ENCODE results near the gene MS4A4E.
A peak's percentile ranks its signal among the peaks of the same experiment; 100 is the strongest.
"Not testable (repeated sequence)": the region's sequence is repeated elsewhere in the genome, so short reads cannot be mapped to it uniquely, and the experiment has no call there.

MS4A4E gene

GRCh38 chr11:60221181-60221580, 21.8 kb downstream of the MS4A4E start:
- no peak for DNase-seq

GRCh38 chr11:60214386-60214785, 28.6 kb downstream of the MS4A4E start:
- no peak for DNase-seq

- no peak for DNase-seq
Measured at GRCh38 chr11:60211206-60211605, 31.7 kb downstream of the MS4A4E start.

DNA sequence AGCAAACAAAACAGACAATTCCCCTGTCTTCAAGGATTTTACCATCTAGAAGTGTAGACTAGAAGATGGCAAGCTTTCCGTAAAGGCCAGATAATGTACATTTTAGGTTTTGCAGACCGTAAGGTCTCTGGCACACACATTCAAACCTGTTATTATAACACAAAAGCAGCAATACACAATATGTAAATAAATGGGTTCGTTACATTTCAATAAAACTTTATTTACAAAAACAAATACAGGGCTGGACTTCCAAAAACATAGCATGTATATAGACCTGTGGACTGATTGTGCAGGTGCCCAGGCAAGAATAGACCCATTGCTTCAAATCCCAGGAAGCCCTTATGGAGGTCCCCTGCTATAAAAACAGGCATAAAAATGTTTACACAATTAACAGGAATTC, 33.0 kb downstream of the MS4A4E start:
- DNase-seq: no peak

DNA sequence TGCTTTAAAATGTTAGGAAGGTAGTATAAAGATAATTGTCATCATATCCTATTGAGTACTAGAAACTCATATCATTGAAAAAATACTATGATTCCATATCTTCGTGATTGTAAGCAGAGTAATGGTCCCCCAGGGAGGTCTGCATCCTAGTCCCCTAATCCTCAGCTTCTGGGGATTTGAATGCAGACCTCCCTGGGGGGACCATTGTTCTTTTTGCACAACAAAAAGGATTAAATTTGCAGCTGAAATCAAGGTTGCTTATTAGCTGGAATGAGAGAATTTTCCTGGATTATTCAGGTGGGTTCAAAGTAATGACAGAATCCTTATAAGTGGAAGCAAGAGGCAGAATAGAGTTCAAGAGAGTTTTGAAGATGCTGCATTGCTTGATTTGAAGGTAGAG, 34.0 kb downstream of the MS4A4E start:
- DNase-seq: no peak

DNA sequence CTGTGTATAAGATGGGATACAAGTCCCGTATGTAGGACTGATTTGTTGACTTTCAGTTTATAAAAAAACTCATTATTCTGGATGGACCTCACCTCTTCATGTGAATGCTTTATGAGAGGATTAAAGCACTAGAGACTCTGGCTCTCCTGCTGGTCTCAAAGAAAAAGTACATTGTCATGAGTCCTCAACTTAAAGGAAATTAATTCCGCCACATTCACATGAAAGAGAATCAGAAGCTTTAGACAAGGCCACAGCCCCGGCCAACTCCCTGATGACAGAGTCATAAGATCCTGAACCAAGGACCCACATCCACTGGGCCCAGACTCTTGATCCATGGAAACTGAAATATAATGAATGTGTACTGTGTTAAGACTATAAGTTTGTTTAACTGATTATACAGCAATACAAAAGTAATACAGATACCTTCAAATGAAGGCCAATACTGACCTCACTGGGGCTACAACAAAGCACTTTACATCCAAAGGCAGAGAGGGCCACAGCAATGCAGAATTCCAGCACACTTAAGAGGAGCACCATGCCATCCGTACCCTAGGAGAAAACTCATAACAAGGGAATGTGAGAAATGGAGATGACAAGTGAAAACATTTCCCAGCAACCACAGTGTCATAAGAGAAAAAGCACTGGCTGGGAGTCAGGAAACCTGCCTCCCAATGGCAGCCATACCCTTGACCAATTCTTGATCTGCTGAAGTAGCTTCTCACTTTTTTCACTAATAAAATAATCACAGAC, 34.6 kb downstream of the MS4A4E start:
- DNase-seq: no peak

- DNase-seq: no peak
Measured at GRCh38 chr11:60206616-60207015, 36.3 kb downstream of the MS4A4E start.

DNA sequence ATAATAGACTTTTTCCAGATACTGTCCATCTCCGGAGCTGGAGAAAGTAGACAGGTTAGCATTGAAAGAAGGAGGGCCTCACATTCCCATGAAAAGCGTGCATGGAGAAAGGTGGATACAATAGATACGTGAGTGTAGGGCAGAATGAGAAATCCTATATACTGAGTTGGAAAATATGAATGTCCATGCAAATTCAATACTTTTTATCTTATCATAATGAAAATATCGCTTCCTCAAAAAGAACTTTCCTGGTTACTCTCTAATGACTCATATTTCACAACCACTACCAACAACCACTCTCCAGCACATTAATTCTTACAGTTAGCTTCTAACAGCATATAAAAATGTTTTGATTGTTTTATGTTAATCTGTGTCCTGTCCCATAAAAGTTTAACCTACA, 38.0 kb downstream of the MS4A4E start:
- DNase-seq: no peak

- DNase-seq: not testable (repeated sequence)
Measured at GRCh38 chr11:60201334-60201733, 41.6 kb downstream of the MS4A4E start.

DNA sequence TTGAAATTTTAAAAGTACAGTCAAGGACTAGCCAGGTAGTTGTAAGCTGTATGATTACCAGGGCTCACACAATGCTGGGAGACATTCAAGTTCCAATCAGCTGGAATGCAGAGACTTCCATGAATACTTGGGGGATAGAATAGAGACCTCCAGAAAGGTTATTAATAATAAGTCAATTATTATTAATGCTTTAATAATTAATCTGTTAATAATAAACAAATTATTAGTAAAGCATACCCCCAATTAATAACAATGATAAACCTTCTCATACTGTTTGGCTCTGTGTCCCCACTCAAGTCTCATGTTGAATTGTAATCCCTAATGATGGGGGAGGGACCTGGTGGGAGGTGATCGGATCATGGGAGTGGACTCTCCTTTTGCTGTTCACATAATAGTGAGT, 45.5 kb downstream of the MS4A4E start:
- no peak for DNase-seq

GRCh38 chr11:60195923-60196368, 47.0 kb downstream of the MS4A4E start:
- no peak for DNase-seq

GRCh38 chr11:60194511-60194910, 48.4 kb downstream of the MS4A4E start:
- no peak for DNase-seq

GRCh38 chr11:60193687-60194433, 49.1 kb downstream of the MS4A4E start:
- peak; percentile 24 for DNase-seq

GRCh38 chr11:60192564-60192963, 50.4 kb downstream of the MS4A4E start:
- not testable (repeated sequence) for DNase-seq

DNA sequence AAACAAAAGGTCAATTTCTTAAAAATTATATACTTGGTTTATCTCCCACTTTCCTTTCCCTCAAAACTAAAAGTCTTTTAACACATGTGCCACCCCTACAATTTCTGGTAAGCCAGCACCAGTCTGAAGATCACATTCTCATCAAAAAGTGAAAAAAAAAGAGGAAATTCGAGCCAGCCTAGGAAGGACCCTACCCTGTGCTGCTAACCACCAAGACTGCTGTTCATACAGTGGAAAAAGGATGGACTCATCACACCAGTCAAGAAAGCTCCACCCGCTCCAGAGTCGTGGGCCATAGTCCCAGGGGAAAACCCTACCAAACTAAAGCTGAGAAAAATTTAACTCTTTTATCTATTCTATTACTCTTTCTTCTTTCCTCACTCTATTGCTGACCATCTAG, 54.5 kb downstream of the MS4A4E start:
- DNase-seq: not testable (repeated sequence)

GRCh38 chr11:60186128-60186527, 56.8 kb downstream of the MS4A4E start:
- DNase-seq: not testable (repeated sequence)

DNA sequence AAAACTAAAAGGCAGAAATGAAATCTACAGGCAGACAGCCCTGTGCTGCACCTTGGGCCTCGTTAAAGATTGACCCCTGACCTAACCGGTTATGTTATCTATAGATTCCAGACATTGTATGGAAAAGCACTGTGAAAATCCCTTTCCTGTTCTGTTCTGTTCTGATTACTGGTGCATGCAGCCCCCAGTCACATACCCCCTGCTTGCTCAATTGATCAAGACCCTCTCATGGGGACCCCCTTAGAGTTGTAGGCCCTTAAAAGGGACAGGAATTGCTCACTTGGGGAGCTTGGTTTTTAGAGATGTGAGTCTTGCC, 57.5 kb downstream of the MS4A4E start:
- DNase-seq: not testable (repeated sequence)

DNA sequence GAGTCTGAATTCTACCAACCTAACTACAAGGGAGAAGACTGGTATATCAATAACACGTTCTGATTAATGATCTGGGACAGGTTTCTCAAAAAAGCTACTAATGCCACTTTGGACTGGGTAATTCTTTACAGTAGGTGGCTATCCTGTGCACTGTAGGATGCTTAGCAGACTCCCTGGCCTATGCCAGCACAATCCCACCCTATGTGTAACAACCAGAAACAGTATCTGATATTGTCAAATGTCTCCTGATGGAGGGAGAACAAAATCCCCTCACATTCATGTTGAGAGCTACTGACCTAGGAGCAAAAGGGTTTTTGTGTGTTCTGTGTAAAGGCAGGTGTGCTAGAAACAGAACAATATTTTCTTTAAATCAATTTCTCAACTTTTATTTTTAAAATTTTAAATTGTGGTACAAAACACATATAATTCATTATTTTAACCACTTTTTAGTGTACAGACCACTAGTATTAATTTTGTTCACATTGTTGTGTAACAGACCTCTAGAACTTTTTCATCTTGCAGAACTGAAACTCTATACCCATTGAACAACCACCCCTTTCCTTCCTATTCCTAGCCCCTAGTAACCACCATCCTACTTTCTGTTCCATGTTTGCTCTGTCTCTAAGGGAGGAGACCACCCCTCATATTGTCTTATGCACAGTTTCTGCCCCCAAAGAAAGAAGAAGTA, 58.0 kb downstream of the MS4A4E start:
- no peak for DNase-seq

DNA sequence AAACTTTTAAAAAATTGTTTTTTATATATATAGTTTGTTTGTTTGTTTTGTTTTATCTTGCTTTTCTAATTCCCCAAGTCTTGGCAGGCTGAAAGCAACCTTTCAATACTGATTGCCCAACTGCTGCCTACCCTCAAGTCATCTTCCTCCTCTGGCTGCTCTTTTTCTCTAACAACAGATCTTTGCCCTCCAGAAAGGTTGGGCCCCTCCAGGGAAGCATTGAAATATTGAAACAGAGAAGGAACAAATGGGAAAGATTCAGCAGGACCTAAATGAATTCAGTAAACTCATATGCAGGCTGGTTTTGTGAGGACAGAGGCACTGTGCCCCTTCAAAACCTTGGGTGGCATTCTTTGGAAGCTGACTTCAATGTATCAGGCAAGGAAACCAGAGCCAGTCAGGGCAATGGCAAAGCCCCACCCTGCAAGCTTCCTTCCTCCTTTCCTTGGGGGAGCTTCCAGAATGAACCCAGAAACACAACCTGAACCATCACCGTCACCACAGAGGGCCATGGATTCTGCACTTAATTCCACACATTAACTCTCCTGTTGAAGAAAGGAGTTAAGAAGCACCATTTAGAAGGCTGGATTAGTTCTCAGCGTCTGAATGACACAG, 59.2 kb downstream of the MS4A4E start:
- no peak for DNase-seq

- DNase-seq: no peak
Measured at GRCh38 chr11:60182541-60183330, 60.2 kb downstream of the MS4A4E start, which contains the start of gene MS4A6A. TSS of gene MS4A6A (minus strand) at chr11:60183083. CDS start at chr11:60181727, 1,356 bp downstream.

GRCh38 chr11:60175860-60176275, 67.1 kb downstream of the MS4A4E start:
- DNase-seq: no peak

DNA sequence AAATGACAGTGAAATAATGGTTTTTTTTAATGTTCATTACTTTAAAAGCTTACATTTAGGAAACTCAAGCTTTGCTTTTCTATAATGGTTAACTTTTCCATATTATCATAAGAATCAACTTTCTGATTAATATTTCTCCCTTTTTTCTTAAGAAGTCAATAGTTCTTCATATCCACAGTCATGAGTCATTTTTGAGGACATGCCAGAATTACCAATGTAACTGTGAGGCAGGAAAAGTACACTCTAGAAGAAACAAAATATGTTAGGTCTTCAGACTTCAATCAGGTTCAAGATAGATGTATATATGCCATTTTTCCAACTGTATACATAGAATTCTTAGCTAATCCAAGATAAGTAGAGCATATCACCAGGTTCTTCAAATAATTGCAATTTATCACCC, 70.9 kb downstream of the MS4A4E start:
- DNase-seq: no peak
